Keratinocyte (primary cell): ENCODE measurements around the gene CDK12. TPM values are rescaled to one million over a fixed set of nuclear protein-coding genes. Genes with fewer than 3 reads are reported as not detected.
"Not testable (repeated sequence)": the region's sequence is repeated elsewhere in the genome, so short reads cannot be mapped to it uniquely, and the experiment has no call there.

Source experiments
- DNase-seq: peaks from one replicate; pipeline ENCODE4 v3.0.0-alpha.2; 2011; ENCODE audit warnings: low read depth, missing footprints, low spot score
- FAIRE-seq: peaks from 2 replicates; lab custom pipeline; 2011; peaks lifted over from hg19 to GRCh38; lab: Jason Lieb, UNC
- H2AFZ ChIP-seq: 2 replicates; pipeline ENCODE4 v1.6.0; 2012; ENCODE audit warnings: low read length, control low read depth, inconsistent platforms; ENCODE audit not compliant: control insufficient read depth
- H3K27ac ChIP-seq: 2 replicates; pipeline ENCODE4 v1.5.1; 2011; ENCODE audit warnings: low read length; ENCODE audit not compliant: control insufficient read depth, insufficient read depth
- H3K27me3 ChIP-seq: 3 replicates; pipeline ENCODE4 v1.6.0; 2011; ENCODE audit warnings: low read length; ENCODE audit not compliant: control insufficient read depth, insufficient read depth; ENCODE audit errors: extremely low read depth
- H3K36me3 ChIP-seq, 2 experiments: 2 replicates in 1 of 2; 3 replicates in 1 of 2; pipeline ENCODE4 v1.5.1; 2011; ENCODE audit warnings: low read length in 2 of 2, mild to moderate bottlenecking in 1 of 2; ENCODE audit not compliant: control insufficient read depth in 2 of 2, insufficient read depth in 2 of 2; ENCODE audit errors: extremely low read depth in 1 of 2
- H3K4me1 ChIP-seq: 3 replicates; pipeline ENCODE4 v1.5.1; 2011; ENCODE audit warnings: low read length; ENCODE audit not compliant: control insufficient read depth, insufficient read depth; ENCODE audit errors: extremely low read depth
- H3K4me2 ChIP-seq: 3 replicates; pipeline ENCODE4 v1.6.0; 2011; ENCODE audit warnings: low read depth, low read length; ENCODE audit not compliant: control insufficient read depth, insufficient read depth; ENCODE audit errors: extremely low read depth
- H3K4me3 ChIP-seq, 3 experiments: fragments of 200-600 bp in 1 of 3; sonication (generic) in 1 of 3; 2 replicates in 2 of 3; 3 replicates in 1 of 3; pipeline ENCODE4 v1.5.1; 2011 to 2016; ENCODE audit warnings: low read length in 3 of 3, mild to moderate bottlenecking in 3 of 3, control low read depth in 2 of 3, inconsistent platforms in 1 of 3, low read depth in 1 of 3, mixed read lengths in 1 of 3, mixed run types in 1 of 3, moderate library complexity in 1 of 3; ENCODE audit not compliant: control insufficient read depth in 2 of 3, insufficient read depth in 2 of 3; ENCODE audit errors: extremely low read depth in 1 of 3
- H3K79me2 ChIP-seq: 2 replicates; pipeline ENCODE4 v1.6.0; 2012; ENCODE audit warnings: low read length; ENCODE audit not compliant: control insufficient read depth, insufficient read depth
- H3K9ac ChIP-seq: 3 replicates; pipeline ENCODE4 v1.6.0; 2011; ENCODE audit warnings: low read length; ENCODE audit not compliant: control insufficient read depth, insufficient read depth; ENCODE audit errors: extremely low read depth
- H3K9me1 ChIP-seq: 3 replicates; pipeline ENCODE4 v1.6.0; 2011; ENCODE audit warnings: low read length; ENCODE audit not compliant: control insufficient read depth, insufficient read depth; ENCODE audit errors: extremely low read depth
- H3K9me3 ChIP-seq: 2 replicates; pipeline ENCODE4 v1.5.1; 2012; ENCODE audit warnings: low read depth, low read length; ENCODE audit not compliant: control insufficient read depth
- H4K20me1 ChIP-seq: 3 replicates; pipeline ENCODE4 v1.6.0; 2011; ENCODE audit warnings: low read length; ENCODE audit not compliant: control insufficient read depth, insufficient read depth; ENCODE audit errors: extremely low read depth
- CTCF ChIP-seq, 3 experiments: IDR thresholded peaks in 1 of 3; conservative IDR thresholded peaks in 1 of 3; optimal IDR thresholded peaks in 1 of 3; 2 replicates in 2 of 3; 3 replicates in 1 of 3; pipeline versions ENCODE3 to v1.5.1; 2011; ENCODE audit warnings: low read length in 3 of 3, mild to moderate bottlenecking in 3 of 3, moderate library complexity in 2 of 3, control low read depth in 1 of 3, inconsistent platforms in 1 of 3; ENCODE audit not compliant: insufficient read depth in 2 of 3; ENCODE audit errors: extremely low read depth in 1 of 3
- EZH2 ChIP-seq: IDR thresholded peaks from one replicate; pipeline ENCODE4 v1.6.1; 2012; ENCODE audit warnings: inconsistent platforms, mild to moderate bottlenecking, low read length, moderate library complexity
- dilution Hi-C: fragments of 300-500 bp; cut with MboI; formaldehyde crosslinking; loops from one replicate; pipeline ENCODE4 v1.7.0; 2020; ENCODE audit warnings: low sequenced_read_pairs; ENCODE audit not compliant: extremely low pct_ligation_motif_present
- polyA plus RNA-seq, 5 experiments: library from polyadenylated mRNA; depleted of rRNA in 3 of 5; stranded (reverse) in 3 of 5; stranded (forward) in 1 of 5; unstranded in 1 of 5; fragments of >200 nt; gene quantifications; 1 replicate in 1 of 5; 2 replicates in 3 of 5; 3 replicates in 1 of 5; pipeline versions ENCODE4 v1.2.1 to v1.2.3, GENCODE V29; 2011 to 2012; ENCODE audit warnings: missing spikeins in 2 of 5, low read depth in 1 of 5, low replicate concordance in 1 of 5

Gene CDK12
- polyA plus RNA-seq, 1 donor (not counting 4 experiments of a cell fraction or from before 2014, with no cell fraction given) = 25.7 TPM

DNA sequence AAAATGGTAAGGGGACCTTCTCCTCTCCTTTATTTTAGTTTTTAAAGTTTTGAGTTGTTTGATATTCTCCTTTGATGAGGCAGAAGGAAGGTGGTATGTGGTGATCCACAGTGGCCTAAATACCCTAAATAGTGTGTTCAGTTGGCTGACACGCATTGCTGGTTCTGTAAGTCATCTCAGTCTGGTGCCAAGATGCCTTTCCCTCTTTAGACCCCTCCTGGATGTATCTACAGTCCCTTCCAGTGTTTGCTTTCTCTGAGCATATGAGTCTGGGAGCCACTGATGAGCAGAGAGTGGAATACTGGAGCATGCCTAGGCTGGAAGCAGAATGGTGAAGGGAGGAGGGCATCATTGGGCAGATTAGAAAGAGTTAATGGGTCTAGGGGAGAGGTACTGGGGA, 81.9 kb downstream of the CDK12 start:
- no peak overlapping the region for H2AFZ ChIP-seq
- no peaks in the 10 kb centered on the region for H3K4me1 ChIP-seq
- no peak for DNase-seq
- no peak overlapping the region for H3K9ac ChIP-seq
- H3K79me2 ChIP-seq = no peaks in the 10 kb centered on the region
- H3K27me3 ChIP-seq = no peaks in the 10 kb centered on the region
- no peak overlapping the region for H3K4me2 ChIP-seq
- no peak overlapping the region for H3K27ac ChIP-seq
- H3K9me1 ChIP-seq = no peaks in the 10 kb centered on the region
- dilution Hi-C loops = no loop called here
- peaks cover 1 to 5% of the 10 kb centered on the region in 2 experiments for H3K36me3 ChIP-seq
- no peak overlapping the region for H3K4me3 ChIP-seq
- TF ChIP-seq CTCF (optimal IDR thresholded peaks at IDR 0.05 in 1 of 3, IDR thresholded peaks at IDR 0.05 in 1 of 3, conservative IDR thresholded peaks at IDR 0.05 in 1 of 3; ENCODE audit: extremely low read depth in 1 of 3, insufficient read depth in 2 of 3, low read length in 3 of 3) (no peak), EZH2 (no peak)
- H3K9me3 ChIP-seq = no peaks in the 10 kb centered on the region
- FAIRE-seq = no peak
- no peaks in the 10 kb centered on the region for H4K20me1 ChIP-seq

- H3K27me3 ChIP-seq = no peaks in the 10 kb centered on the region
- H3K4me2 ChIP-seq = no peak overlapping the region
- FAIRE-seq = no peak
- no peaks in the 10 kb centered on the region for H3K4me1 ChIP-seq
- H3K36me3 ChIP-seq = peaks cover 1 to 6% of the 10 kb centered on the region in 2 experiments
- H2AFZ ChIP-seq = no peak overlapping the region
- H3K9ac ChIP-seq = no peak overlapping the region
- H3K9me1 ChIP-seq = no peaks in the 10 kb centered on the region
- no peak overlapping the region for H3K27ac ChIP-seq
- no peak for TF ChIP-seq CTCF (optimal IDR thresholded peaks at IDR 0.05 in 1 of 3, IDR thresholded peaks at IDR 0.05 in 1 of 3, conservative IDR thresholded peaks at IDR 0.05 in 1 of 3; ENCODE audit: extremely low read depth in 1 of 3, insufficient read depth in 2 of 3, low read length in 3 of 3)
- H4K20me1 ChIP-seq = no peaks in the 10 kb centered on the region
- no peak for DNase-seq
- no peak overlapping the region for H3K4me3 ChIP-seq
- no peaks in the 10 kb centered on the region for H3K79me2 ChIP-seq
- no peaks in the 10 kb centered on the region for H3K9me3 ChIP-seq
- dilution Hi-C loops = no loop called here
These were observed 82.4 kb downstream of the CDK12 start for GRCh38 chr17:39543664-39544063.

DNA sequence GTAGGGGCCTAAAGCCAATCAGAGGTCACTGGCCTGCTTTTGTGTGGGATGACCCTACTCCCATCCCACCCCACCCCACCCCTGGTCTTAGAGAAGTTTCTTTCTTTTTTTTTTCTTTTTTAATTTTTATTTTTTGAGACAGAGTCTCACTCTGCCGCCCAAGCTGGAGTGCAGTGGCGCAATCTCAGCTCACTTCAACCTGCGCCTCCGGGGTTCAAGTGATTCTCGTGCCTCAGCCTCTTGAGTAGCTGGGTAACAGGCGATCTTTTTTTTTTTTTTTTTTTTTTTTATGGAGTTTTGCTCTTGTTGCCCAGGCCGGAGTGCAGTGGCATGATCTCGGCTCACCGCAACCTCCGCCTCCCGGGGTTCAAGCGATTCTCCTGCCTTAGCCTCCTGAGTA, 83.1 kb downstream of the CDK12 start:
- H3K9me1 ChIP-seq, H3K9me3 ChIP-seq, H3K9ac ChIP-seq, FAIRE-seq, H2AFZ ChIP-seq, H3K27me3 ChIP-seq, H3K4me1 ChIP-seq, H4K20me1 ChIP-seq, DNase-seq, dilution Hi-C loops, H3K4me2 ChIP-seq, H3K79me2 ChIP-seq, H3K27ac ChIP-seq, H3K4me3 ChIP-seq: not testable (repeated sequence)
- peaks cover 4 to 12% of the 10 kb centered on the region in 2 experiments for H3K36me3 ChIP-seq
